ENCODE results near the gene SLC35B3.
"Not testable (repeated sequence)": the region's sequence is repeated elsewhere in the genome, so short reads cannot be mapped to it uniquely, and the experiment has no call there.

SLC35B3 gene

DNA sequence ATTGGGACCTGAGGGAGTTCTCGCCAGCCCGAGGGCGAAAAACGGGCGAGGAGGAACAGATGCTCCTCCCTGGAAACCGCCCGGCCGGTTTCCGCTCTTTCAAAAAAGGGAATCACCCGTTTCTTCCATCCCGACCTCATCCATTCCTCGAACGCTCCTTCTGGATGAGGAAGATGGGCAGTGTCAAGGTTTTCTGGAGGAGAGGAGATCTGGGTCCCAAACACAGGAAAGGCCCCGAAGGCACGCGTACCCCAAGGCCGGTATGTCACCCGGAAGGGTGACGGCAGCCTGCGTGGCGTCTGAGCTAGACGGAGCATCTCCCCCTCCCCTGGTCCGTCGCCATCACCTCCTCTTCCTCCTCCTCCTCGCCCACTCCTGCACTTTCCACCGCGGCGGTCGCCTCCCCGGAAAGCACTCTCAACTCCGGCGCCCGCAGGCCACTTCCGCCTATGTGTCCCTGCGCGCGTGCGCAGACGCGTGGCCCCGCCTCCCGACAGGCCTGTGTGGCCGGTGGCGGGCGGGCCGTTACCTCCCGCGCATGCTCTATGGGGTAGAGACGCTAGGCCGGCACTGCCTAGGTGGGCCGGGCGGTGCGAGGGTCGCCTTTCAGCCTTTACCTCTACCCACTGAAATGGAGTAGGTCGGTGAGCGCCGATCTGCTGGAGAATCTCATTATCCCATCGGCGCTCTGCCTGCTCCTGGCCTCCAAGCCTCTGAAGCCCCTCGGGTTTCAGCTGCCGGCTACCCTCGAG lies at the start of gene SLC35B3:
Gene SLC35B3 (minus strand): TSS at position 453 of the 752 bp plus-strand sequence.
- peak; percentile 99 for DNase-seq

DNA sequence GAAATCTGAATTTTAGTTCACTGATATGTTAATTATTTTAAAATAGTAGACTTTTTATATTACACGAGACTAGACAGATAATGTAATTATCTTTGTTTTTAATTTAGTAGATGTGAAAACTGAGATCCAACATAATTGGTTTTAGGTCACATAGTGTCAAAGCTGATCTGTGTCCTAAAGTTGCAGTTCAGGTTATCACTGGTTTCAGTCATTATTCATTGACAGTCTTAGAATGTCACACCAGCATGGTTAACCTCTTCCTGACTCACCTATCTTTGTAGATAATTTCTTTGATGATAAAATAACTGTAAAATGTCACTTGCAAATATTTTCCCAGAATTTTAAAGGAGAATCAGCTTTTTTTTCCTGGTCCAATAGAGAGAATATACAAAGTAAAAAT lies 48.3 kb upstream of the SLC35B3 start:
- no peak for DNase-seq

DNA sequence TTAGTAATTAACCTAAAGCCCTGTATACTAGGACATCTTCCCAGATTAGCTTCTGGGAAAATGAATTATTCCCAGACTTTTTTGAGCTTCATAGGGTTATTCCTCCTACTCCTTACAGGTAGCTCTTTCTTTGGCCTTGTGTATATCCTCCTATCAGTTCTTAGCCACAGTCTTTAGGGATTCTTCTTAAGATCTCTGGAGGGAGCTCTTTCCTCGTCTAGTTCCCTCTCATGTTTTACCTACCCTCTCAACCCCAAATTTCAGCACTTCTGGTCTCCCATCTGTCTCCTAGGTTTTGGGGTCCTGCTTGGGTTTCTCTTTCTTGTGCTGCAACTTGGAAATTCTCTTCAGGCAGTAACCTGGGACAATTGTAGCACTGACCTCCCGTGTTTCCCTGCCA lies 46.4 kb upstream of the SLC35B3 start:
- no peak for DNase-seq

DNA sequence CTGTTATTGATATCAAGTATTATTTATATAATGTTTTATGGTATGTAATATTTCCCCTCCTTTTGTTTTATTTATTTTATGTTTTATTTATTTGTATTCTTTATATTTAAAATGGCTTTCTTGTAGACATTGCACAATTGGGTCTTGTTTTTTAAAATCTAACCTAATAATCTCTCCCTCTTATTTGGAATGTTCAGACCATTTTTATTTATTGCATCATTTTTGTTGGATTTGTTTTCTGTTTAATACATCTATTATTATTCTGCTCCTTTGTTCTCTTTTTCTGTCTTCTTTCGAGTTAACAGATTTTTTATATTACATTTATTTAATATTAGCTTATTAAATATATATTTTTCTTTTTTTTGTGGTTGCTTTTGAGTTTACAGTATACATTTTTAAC lies 43.1 kb upstream of the SLC35B3 start:
- no peak for DNase-seq

DNA sequence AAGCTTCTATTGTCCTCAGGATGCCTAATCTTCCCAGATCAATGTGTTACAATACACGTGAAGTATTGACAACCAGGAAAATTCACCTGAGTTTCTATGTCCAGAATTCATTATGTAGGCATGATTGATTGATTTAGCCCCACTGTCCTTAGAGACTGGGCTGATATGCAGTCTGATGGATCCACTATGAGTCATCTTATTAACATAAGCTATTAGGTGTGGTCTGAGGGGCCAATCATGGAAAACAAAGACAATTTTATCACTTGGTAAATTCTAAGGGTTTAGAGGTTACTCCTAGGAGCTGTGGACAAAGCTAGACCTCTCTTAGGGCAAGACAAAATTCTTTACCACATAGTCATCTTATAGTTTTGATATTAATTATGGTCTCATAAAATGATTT lies 41.3 kb upstream of the SLC35B3 start:
- DNase-seq, result no peak

DNA sequence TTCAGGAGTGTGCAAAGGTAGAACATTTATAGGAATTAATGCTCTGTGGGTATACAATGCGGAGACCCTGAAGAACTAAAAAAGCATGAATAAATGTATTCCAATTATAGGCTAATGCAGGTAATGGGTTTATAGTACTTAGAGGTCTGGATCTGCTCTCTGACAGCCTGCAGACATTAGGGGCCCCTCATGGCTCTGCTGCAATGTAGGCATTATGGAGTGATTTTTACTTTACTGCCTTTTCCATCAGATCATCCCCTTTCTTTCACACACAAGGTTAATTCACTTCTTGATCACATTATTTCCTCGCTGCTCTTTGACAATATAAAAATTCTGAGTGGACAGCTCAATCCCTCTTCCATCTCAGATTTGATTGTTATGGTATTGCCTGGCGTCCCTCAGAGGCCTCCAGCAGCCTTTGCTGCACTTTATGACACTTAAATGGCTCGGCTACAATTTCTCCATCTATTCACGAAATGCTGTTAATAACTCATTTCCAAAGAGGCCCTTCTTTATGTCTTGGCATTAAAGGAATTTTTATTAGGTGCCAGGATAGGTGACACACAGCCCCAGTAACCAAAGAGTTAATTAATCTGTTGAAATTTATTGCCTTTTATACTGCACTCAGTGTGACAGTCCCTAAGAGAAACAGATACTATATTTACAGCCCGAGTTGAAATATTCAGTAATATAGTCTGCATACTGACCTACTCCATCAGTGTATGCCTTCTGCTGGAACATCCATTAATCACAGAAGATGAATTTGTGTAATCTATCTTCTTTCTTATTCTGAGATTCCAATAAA lies 33.4 kb upstream of the SLC35B3 start:
- DNase-seq, result no peak

DNA sequence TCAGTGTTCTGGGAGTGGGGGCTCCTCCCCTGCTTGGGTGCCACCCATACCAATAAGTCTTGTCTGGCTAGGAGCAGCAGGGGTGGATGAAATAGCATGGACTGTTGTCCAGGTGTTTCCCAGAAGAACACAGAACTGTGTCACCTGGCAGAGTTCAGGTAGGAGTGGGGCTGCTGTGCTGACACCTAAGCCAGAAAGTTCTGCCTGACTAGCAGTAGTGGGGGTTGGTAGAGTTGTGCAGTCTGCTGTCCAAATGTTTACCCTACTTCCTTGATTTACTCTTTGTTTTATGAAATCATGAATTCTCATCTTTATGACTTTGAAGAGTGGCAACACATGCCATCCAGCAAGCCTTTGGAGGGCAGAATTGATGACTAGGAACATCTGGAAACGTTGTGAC lies 27.3 kb upstream of the SLC35B3 start:
- DNase-seq, result no peak

DNA sequence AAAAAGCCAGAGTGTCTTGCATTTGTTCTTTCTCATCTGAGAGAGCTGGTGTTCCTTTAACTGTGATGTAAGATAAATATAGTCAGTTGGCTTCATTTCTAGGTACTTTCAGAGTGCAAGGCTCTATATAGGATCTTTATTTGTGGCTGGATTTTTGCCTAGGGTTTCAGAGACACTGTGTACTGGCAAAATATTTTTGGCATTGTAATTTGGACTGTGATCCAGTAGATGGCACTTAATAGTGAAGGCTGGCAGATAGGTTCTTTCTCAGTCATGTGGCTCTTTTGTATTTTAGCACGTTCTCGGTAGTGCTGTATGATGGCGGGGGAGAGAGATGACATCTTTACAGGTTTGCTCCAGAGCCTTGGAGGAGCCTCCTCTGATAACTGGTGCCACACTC lies 26.8 kb upstream of the SLC35B3 start:
- no peak for DNase-seq

DNA sequence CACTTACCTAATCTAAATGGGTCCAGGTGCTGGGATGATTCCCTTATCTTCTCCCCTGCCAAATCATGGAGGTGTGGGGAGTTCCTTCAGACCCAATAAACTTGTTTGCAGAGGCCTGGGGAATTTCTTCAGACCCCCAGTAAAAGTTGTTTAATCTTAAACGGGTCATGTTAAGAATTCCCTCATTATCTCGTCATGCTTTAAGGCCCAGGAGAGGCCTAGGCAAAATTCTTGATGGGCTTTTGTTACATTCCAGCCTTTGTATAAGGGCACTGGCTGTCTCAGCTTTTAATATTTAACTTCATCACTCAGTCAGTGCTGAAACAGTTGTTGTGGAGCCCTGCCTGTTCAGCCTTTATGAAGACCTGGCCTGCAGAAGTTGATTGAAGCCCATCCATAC lies 11.0 kb upstream of the SLC35B3 start:
- no peak for DNase-seq

DNA sequence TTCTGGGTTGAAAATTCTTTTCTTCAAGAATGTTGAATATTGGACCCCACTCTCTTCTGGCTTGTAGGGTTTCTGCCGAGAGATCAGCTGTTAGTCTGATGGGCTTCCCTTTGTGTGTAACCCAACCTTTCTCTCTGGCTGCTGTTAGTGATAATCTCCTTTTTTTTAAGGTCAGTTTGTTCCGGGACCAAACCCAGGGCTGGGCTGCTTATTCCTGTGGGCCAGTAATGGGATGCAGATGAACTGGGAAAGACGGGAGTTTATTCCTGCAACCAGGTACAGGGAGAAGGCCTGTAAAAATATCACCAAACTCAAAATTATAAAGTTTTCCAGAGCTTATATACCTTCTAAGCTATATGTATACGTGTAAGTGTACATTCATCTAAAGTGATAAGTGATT lies 10.6 kb upstream of the SLC35B3 start:
- DNase-seq, result not testable (repeated sequence)

DNA sequence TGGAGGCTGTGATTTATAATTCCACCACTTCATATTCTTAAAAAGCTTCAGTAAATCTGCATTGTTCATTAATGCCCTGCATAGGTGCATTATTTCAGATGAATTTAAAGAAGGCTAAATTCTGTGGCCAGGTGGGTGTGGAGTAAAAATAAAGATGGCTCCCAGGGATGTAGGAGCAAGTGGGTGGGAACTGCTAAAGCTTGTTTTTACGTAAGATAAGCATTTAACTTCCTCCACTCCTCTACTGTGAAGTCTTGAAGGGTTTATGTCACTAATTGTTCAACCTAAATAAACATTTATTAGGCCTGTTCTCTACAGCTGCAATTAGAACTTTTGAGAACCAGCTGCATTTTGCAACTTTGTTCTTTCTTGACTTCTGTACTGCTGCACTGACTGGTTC lies 6.8 kb upstream of the SLC35B3 start:
- no peak for DNase-seq

DNA sequence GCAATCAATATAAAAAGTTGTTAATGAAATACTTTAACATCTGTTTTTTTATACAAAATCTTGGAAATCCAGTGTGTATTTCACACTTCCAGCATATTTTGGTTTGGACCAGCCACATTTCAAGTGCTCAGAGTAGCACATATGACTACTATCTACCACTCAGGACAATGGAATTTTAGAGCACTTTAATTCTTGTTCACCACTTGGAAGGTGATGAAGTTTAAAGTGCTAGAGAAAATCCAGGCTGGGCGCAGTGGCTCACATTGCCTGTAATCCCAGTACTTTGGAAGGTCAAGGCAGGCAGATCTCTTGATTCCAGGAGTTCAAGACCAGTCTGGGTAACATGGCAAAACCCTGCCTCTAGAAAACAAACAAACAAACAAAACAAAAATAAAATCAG lies 6.1 kb upstream of the SLC35B3 start:
- DNase-seq, result no peak

DNA sequence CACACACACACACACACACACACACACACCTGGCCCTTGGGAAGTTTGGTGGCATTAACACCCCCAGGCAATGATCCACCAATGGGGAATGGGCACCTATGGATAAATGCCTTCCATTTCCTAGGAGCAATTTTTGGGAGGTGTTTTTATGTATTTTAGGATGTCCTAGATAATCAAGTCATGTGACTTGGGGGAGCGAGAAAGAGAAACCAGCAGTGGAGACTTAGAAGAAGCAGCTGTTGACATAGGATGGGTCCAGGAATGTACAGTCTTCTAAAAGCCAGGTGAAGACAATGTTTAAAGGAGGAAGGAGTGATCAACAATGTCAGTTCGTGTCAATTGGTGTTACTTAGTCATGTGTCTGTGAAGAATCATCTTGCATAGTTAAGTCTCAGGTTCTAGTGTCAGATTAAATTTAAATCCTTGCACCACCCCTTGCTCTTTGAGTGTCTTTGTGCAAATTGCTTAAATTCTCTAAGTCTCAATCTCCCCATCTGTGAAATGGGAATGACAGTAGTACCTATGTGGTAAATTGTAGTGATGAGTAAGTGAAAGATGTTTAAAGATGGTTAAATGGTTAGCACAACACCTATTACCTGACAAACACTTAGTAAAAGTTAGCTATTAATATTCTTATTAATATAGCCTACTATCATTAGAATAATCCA lies 4.4 kb upstream of the SLC35B3 start:
- no peak for DNase-seq

DNA sequence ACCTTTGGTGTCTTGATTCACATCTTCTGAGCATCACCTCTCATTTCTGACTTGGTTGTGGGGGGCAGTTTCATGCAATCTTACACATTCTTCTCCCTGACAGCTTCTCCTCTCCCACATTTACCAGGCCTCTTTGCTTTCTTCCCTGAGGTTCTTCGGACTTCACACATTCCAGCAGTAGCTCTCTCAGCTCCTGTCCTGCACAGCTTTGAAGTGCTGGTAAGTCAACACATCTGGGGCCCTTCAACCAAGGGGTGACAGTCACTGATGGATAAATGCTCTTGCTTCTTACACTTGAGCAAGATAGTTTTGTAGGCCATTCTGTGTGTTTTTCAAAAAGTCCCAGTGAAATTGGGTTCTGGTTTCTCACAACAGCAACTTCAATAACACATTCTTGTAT lies 2.5 kb upstream of the SLC35B3 start:
- no peak for DNase-seq

DNA sequence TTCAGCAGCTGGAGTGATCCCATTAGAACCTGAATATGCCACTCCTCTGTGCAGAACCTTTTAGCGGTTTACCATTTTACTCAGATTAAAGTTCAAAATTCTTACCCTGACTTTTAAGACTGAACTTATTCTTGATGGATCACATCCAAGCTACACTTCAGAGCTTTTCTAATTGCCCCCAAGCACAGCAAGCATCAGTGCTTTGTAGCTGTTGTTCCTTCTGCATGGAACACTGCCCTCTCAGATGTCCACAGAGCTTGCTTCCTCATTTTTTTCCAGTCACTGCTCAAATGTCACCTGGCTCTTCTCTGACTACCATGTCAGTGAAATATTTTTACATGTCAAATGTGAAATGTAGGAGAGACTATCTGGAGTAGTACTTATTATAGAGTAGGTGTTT lies 1.6 kb upstream of the SLC35B3 start:
- no peak for DNase-seq

DNA sequence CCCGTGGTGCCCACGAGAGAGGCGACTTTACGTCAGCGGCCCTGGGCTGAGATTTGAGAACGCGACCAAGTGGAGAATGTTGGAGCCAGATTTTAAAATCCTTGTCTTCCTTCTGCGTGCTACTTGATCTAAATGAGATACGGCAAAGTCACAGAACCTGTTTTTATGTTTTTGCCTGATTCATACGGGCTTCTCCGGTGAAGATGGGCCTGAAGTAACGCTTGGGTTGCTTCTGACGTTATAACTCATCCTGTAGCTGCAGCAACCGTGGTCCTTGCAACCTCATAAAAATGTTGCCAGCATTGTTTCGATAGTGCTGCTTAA lies 462 bp upstream of the SLC35B3 start:
- no peak for DNase-seq

DNA sequence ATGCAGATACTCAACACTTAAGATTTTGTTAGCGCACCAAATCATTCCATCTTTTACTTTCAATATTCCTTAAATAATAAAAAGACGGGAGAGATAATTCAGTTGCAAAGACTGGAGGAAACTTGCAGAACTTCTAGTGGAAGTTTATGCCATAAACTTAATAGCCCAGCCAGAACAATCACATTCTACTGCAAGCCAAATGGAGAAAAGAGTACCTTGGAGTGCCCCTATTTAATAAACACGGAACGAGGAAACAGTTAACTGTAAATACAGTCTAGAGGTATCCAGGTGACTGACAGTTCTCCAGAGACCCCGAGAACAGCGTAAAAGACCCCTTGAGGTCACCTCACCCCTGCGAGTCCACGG lies 635 bp downstream of the SLC35B3 start:
- DNase-seq, result no peak

DNA sequence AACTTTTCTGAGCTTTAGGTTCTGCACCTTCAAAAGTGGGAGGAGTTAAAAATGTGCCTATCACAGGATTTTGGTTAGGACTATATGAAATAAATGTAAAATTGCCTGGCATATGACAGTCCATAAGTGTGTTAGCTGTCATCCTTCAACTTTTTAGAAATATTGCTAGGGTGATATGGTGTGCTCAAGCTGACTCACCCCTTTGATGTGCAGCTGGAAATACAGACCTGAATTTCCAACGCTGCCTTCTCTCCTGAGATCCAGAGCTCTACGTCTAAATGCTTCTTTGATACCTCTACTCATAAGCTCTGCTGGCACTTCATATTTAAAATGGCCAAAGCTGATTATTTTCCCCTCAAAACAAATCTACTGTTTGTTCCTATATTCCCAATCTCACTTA lies 2.7 kb downstream of the SLC35B3 start:
- no peak for DNase-seq

DNA sequence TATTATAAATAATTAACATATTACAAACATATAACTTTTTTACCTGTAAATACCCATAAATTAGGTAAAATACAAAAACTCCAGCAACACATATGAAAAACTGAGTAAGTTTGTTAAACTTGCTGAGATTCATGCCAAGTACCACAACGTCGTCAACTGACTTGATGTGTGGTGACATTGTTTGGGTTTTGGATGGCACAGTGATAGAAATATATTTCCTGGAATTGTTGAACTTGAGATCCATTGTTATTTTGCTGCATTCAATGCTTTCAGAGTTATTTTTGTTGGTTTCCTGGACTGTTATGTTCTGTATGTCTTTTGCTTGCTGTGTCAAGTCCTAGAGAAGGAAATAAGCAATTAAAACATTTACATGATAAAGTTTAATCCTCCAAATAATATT lies 5.5 kb downstream of the SLC35B3 start:
- no peak for DNase-seq

DNA sequence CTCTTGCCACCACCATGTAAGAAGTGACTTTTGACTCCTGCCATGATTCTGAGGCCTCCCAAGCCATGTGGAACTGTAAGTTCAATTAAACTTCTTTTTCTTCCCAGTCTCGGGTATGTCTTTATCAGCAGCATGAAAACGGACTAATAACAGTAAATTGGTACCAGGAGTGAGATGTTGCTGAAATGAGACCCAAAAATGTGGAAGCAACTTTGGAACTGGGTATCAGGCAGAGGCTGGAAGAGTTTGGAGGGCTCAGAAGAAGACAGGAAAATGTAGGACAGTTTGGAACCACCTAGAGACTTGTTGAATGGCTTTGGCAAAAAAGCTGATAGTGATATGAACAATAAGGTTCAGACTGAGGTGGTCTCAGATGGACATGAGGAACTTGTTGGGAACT lies 8.8 kb downstream of the SLC35B3 start:
- DNase-seq, result not testable (repeated sequence)

DNA sequence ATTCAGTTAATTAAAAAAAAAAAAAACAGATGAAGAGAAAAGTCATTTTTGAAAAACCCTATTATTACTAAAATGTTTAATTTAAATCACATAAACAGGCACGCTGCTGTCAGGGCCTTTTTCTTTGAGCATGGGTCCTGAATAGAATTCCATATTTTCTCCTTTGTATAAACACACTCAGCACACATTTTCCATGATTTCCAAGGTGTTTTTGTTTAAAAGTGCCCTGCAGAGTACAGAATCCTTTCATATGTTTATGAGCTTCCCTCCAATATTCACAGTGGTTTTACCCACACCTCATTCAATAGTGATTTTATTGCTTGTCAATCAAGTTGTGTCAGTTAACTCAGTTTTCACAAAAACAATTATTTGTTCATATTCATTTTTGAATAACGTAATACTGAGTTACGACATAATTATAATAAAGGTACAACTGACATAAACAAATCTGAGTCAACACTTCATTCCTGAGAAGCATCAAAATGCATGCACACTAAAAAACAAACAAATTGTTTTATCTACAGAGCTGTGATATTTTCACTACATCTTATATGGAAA lies 15.2 kb downstream of the SLC35B3 start:
- DNase-seq, result no peak

DNA sequence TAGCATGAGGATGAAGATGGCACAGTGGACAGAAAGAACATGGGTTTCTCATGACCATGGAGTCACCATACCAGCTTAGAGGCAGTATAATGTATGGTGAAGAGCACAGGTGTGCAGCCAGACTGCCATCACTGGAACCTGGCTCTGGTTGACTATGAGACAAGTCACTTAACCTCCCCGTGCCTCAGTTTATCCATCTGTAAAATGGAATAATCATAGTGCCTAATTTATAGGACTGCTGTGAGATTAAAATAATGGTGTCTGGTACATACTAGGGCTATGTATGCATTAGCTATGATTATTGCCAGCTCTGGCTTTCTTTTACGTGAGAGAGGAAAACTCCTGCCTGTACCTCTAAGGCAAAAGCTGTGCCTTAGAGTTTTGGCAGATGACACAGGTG lies 19.4 kb downstream of the SLC35B3 start:
- DNase-seq, result no peak

DNA sequence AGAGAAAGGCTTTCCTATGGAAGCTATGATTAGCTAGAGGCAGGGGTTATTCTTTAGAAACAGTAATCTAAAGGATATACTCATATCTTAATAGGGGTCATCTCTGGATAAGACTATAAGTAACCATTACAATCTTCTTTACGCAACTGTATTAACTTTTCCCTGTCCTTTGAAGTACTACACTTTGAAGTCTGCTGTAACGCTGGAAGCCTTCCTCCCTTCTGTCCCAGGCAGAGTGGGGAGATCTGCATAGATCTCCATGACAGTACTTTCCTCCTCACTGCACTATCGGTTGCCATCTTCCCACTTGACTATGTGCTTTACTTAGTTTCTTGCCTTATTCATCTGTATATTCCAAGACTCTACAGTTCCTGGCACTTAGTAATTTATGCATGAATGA lies 20.1 kb downstream of the SLC35B3 start:
- DNase-seq, result no peak

DNA sequence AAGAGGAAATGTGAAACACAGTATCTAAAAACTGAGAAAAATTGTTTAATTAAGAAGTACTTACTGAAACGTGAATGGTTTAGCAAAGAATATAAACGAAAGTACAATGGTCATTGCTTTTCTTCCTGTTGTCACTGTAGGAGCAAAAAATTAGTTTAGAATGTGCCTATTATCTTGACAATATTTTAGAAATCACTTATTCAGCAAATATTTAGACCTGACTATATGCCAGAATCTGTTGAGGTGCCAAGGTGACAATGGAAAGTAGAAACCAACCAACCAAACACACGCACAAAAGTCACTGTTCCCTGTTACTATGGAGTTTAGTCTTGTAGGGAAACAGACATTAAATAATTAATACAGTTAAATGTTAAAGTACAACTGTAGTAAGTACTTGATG lies 20.5 kb downstream of the SLC35B3 start:
- no peak for DNase-seq

Measured in CD4-positive, alpha-beta T cell treated with Interleukin-17A for 4 hours (primary cell).